ENCODE data around the gene OR7C1.
"Not testable (repeated sequence)": the region's sequence is repeated elsewhere in the genome, so short reads cannot be mapped to it uniquely, and the experiment has no call there.

Gene OR7C1

GRCh38 chr19:14835011-14835410 lies at the start of gene OR7C1, which contains the start of gene OR7A5:
TSS of gene OR7C1 (minus strand) at chr19:14835185. CDS start at chr19:14800136, 35,049 bp downstream.
TSS of gene OR7A5 (minus strand) at chr19:14835185. CDS start at chr19:14828241, 6,944 bp downstream.
- no peak for DNase-seq (ENCODE audit: low read depth)

GRCh38 chr19:14871619-14872230 lies 36.7 kb upstream of the OR7C1 start:
- no peak for DNase-seq (ENCODE audit: low read depth)

- DNase-seq (ENCODE audit: low read depth) = no peak
These were observed 33.5 kb upstream of the OR7C1 start for GRCh38 chr19:14868497-14868896.

DNA sequence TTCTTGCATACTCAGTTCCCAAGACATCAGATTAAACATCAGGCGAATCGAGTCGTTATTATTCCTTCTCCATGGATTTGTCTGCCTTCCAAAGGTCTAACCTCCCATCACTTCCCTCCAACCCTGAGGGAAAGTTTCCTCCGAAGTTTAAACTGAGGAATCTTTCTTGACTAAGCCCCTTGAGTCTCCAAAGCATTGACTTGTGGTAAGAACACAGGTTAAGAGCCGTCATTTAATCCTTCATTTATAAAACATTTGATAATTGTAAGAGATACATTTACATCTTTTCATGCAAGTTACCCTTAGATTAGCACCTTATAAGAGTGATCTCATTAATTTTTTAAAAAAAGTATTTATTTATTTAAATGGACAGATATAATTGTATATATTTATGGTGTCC lies 13.8 kb upstream of the OR7C1 start, which contains the start of gene OR7A10:
Gene OR7A10 (minus strand): TSS at position 101 of the 400 bp plus-strand sequence. CDS start 7,045 bp downstream, outside the sequence.
- DNase-seq (ENCODE audit: low read depth) = no peak

DNA sequence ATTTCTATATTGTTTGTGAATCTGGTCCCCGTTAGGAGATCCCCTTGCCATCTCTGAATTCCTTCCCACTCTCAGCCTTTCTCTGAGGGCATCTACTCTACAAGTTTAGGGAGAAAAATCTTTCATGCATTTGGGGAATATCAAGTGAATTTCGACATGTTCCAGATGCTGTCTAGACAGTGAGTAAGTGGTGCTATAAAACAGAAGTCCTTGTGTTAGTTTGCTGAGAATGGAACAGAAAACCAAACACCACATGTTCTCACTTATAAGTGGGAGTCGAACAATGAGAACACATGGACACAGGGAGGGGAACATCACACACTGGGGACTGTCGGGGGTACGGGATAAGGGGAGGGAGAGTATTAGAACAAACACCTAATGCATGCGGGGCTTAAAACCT lies 8.6 kb upstream of the OR7C1 start:
- DNase-seq (ENCODE audit: low read depth) = no peak

DNA sequence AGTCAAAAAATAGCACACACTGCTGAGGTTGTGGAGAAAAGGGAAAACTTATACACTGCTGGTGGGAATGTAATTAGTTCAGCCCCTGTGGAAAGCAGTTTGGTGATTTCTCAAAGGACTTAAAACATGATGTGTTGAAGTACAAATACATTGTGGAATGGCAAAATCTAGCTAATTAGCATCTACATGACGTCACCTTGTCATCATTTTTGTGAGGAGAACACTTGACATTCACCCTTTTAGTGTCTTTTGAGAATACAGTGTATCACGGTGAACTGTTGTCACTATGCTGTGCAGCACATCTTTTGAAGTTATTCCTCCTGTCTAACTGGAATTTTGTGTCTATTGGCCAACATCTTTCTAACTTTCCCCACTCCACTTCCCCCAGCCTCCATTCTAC lies 8.2 kb upstream of the OR7C1 start:
- no peak for DNase-seq (ENCODE audit: low read depth)

- DNase-seq (ENCODE audit: low read depth) = no peak
These were observed 5.2 kb upstream of the OR7C1 start for GRCh38 chr19:14840206-14840605.

GRCh38 chr19:14837391-14837790 lies 2.4 kb upstream of the OR7C1 start:
- no peak for DNase-seq (ENCODE audit: low read depth)

- DNase-seq (ENCODE audit: low read depth) = no peak
These were observed 4.3 kb downstream of the OR7C1 start for GRCh38 chr19:14830702-14831101.

- DNase-seq (ENCODE audit: low read depth) = no peak
These were observed 9.0 kb downstream of the OR7C1 start for GRCh38 chr19:14826006-14826405.

GRCh38 chr19:14821937-14822336 lies 13.0 kb downstream of the OR7C1 start:
- no peak for DNase-seq (ENCODE audit: low read depth)

DNA sequence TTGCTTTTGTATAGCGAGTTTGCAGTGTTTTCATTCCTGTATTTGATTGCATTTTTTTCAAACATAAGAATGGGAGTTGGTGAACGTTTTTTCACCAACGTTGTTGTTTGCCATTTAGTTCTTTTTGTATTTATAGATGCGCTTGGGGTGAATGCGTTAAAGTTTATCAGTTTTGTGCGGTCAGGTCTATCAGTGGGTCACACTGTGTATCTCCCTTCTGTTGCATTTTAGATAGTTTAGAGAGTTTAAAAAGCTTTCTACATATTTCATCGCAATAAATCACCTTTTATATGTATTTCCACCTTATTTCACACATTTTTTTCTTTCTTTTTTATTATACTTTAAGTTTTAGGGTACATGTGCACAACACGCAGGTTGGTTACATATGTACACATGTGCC lies 16.4 kb downstream of the OR7C1 start:
- DNase-seq (ENCODE audit: low read depth) = no peak

GRCh38 chr19:14817052-14817451 lies 17.9 kb downstream of the OR7C1 start:
- no peak for DNase-seq (ENCODE audit: low read depth)

- DNase-seq (ENCODE audit: low read depth) = no peak
These were observed 19.9 kb downstream of the OR7C1 start for GRCh38 chr19:14814982-14815652.

GRCh38 chr19:14809272-14810057 lies 25.5 kb downstream of the OR7C1 start:
- no peak for DNase-seq (ENCODE audit: low read depth)

DNA sequence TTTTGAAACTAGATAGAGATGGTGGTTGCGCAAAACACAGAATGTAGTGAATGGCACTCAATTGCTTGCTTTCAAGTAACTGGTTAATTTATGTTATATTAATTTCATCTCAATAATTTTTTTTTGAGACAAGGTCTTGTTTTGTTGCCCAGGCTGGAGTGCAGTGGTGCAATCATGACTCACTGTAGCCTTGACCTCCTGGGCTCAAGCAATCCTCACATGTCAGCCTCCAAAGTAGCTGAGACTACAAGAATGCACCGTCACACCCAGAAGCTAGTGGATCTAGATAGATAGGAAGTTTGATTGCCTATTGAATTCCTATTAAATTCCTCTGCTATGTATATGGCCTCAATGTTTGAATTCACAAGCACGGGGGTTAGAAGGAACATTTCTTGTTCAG lies 30.2 kb downstream of the OR7C1 start:
- DNase-seq (ENCODE audit: low read depth) = no peak

GRCh38 chr19:14798760-14799159 lies 36.2 kb downstream of the OR7C1 start:
- DNase-seq (ENCODE audit: low read depth) = no peak

GRCh38 chr19:14796021-14796420 lies 39.0 kb downstream of the OR7C1 start:
- DNase-seq (ENCODE audit: low read depth) = no peak

DNA sequence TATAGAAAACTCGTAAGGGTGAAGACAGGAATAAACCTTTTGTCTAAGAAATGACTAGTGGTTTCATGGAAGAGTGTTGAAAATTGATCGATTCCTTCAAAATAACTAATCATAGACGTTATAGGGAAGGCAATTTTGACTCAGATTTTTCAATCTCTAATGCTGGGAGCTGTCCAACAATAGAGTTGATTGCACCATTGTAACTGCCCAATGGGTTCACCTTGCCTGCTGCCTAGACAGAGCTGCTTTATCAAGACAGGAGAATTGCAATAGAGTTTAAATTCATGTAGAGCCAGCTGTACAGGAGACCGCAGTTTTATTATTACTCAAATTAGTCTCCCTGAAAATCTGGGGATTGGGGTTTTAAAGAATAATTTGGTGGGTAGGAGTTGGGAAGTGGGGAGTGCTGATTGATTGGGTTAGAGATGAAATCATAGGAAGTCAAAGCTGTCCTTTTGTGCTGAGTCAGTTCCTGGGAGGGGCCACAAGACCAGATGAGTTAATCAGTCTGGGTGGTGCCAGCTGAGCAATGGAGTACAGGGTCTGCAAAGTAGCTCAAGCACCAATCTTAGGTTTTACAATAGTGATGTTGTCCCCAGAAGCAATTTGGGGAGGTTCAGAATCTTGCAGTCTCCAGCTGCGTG lies 39.8 kb downstream of the OR7C1 start:
- DNase-seq (ENCODE audit: low read depth) = no peak

GRCh38 chr19:14792250-14792649 lies 42.7 kb downstream of the OR7C1 start:
- not testable (repeated sequence) for DNase-seq (ENCODE audit: low read depth)

GRCh38 chr19:14786421-14786851 lies 48.5 kb downstream of the OR7C1 start:
- no peak for DNase-seq (ENCODE audit: low read depth)

DNA sequence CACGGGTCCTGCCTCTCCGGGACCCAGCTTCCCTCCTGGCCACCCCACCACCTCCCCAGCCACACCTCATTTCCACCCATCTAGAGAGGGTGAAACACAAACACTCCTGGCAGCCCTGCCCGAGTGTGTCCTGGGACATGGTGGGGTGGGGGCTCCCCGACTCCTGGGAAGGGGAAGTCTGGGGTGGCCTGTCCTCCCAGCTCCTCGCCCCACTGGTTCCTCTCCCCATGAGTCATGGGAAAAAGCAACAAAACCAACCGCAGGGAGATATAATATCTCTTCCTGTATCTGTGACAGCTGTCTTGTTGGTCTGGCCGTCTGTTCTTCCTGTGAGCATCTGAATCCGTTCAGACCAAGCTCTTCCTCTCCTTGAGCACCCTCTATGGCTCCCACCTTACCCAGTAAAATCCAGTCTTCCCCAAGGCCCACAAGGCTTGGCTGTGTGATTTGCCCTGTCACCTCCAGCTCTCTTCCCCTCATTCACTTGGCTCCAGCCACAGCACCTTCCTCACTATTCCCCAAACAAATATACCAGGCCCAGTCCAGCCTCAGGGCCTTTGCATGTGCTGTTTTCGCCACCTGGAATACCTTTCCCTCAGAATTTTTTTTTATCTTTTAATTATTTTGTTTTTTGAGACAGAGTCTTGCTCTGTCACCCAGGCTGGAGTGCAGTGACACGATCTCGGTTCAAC lies 49.7 kb downstream of the OR7C1 start:
- DNase-seq (ENCODE audit: low read depth) = not testable (repeated sequence)
